ENCODE measurements around the gene ESYT3.
"Not testable (repeated sequence)": the region's sequence is repeated elsewhere in the genome, so short reads cannot be mapped to it uniquely, and the experiment has no call there.

GRCh38 chr3:138426754-138427153 lies 7.7 kb upstream of the ESYT3 start:
- not testable (repeated sequence) for TF ChIP-seq CTCF (IDR thresholded peaks at IDR 0.05; ENCODE audit: insufficient read depth, low read length); POLR2AphosphoS5 (IDR thresholded peaks at IDR 0.05; ENCODE audit: low read depth)

All from HL-60 (cell line).